ENCODE data around the gene CDCA4. TPM values are rescaled to one million over a fixed set of nuclear protein-coding genes. Genes with fewer than 3 reads are reported as not detected.
A peak's percentile ranks its signal among the peaks of the same experiment; 100 is the strongest.

The CDCA4 gene
- polyA plus RNA-seq, 3 donors from 2014 or later = 14.5 to 18.3 (median 14.6) TPM

- Mint-ChIP-seq H3K27me3 (ENCODE audit: low read depth in 3 of 3) (peaks cover 0 to 2% (median 0%) of the 10 kb centered on the region in 3 donors), H3K27ac (peak overlapping the region in 1 of 6 donors; percentile 34), H3K9me3 (no peaks in the 10 kb centered on the region), H3K4me1 (peaks cover 34 to 42% of the 10 kb centered on the region in 2 donors), H3K36me3 (no peaks in the 10 kb centered on the region), H3K4me3 (no peak overlapping the region)
- DNase-seq = no peak
Observed at GRCh38 chr14:105011312-105011990, 9.4 kb downstream of the CDCA4 start.

- Mint-ChIP-seq H3K36me3 (no peaks in the 10 kb centered on the region), H3K27me3 (ENCODE audit: low read depth in 3 of 3) (peaks cover 0 to 1% (median 0%) of the 10 kb centered on the region in 3 donors), H3K27ac (no peak overlapping the region), H3K4me3 (no peak overlapping the region), H3K4me1 (peaks cover 29 to 36% of the 10 kb centered on the region in 2 donors), H3K9me3 (no peaks in the 10 kb centered on the region)
- DNase-seq = no peak
Observed at GRCh38 chr14:105010891-105011291, 10.0 kb downstream of the CDCA4 start.

- no peak overlapping the region for H3K27ac Mint-ChIP-seq
- peaks cover 21 to 28% of the 10 kb centered on the region in 2 donors for H3K4me1 Mint-ChIP-seq
- no peak overlapping the region for H3K4me3 Mint-ChIP-seq
Observed at GRCh38 chr14:105010106-105010505, 10.8 kb downstream of the CDCA4 start.

GRCh38 chr14:105007593-105008264, 13.2 kb downstream of the CDCA4 start:
- no peaks in the 10 kb centered on the region for H3K36me3 Mint-ChIP-seq
- H3K4me3 Mint-ChIP-seq = no peak overlapping the region
- H3K4me1 Mint-ChIP-seq = peaks cover 0 to 6% of the 10 kb centered on the region in 2 donors
- H3K27me3 Mint-ChIP-seq (ENCODE audit: low read depth in 3 of 3) = peaks cover 0 to 1% (median 0%) of the 10 kb centered on the region in 3 donors
- no peaks in the 10 kb centered on the region for H3K9me3 Mint-ChIP-seq
- no peak for DNase-seq
- no peak overlapping the region for H3K27ac Mint-ChIP-seq

More at GRCh38 chr14:105010106-105010505, 10.8 kb downstream of the CDCA4 start:
- Mint-ChIP-seq H3K36me3 (no peaks in the 10 kb centered on the region), H3K27me3 (ENCODE audit: low read depth in 3 of 3) (no peaks in the 10 kb centered on the region), H3K9me3 (no peaks in the 10 kb centered on the region)
- DNase-seq = no peak

GRCh38 chr14:105006831-105007592, 13.9 kb downstream of the CDCA4 start:
- Mint-ChIP-seq H3K4me1 (peaks cover 0 to 3% of the 10 kb centered on the region in 2 donors), H3K27ac (peak overlapping the region in 1 of 6 donors; percentile 17), H3K4me3 (no peak overlapping the region), H3K36me3 (no peaks in the 10 kb centered on the region), H3K9me3 (no peaks in the 10 kb centered on the region), H3K27me3 (ENCODE audit: low read depth in 3 of 3) (peaks cover 0 to 1% (median 0%) of the 10 kb centered on the region in 3 donors)
- DNase-seq = no peak

GRCh38 chr14:105005929-105006830, 14.7 kb downstream of the CDCA4 start:
- no peaks in the 10 kb centered on the region for H3K36me3 Mint-ChIP-seq
- no peak overlapping the region for H3K4me3 Mint-ChIP-seq
- H3K4me1 Mint-ChIP-seq = no peaks in the 10 kb centered on the region
- peaks cover 0 to 1% (median 0%) of the 10 kb centered on the region in 3 donors for H3K27me3 Mint-ChIP-seq (ENCODE audit: low read depth in 3 of 3)
- no peak overlapping the region for H3K27ac Mint-ChIP-seq
- no peak for DNase-seq
- H3K9me3 Mint-ChIP-seq = no peaks in the 10 kb centered on the region

- H3K27ac Mint-ChIP-seq = no peak overlapping the region
- no peaks in the 10 kb centered on the region for H3K9me3 Mint-ChIP-seq
- H3K4me1 Mint-ChIP-seq = no peaks in the 10 kb centered on the region
- no peak overlapping the region for H3K4me3 Mint-ChIP-seq
- DNase-seq = no peak
- H3K27me3 Mint-ChIP-seq (ENCODE audit: low read depth in 3 of 3) = peaks cover 0 to 1% (median 0%) of the 10 kb centered on the region in 3 donors
- no peaks in the 10 kb centered on the region for H3K36me3 Mint-ChIP-seq
Observed at GRCh38 chr14:105005329-105005928, 15.5 kb downstream of the CDCA4 start.

- H3K4me1 Mint-ChIP-seq = no peaks in the 10 kb centered on the region
- no peak for DNase-seq
- no peaks in the 10 kb centered on the region for H3K36me3 Mint-ChIP-seq
- H3K4me3 Mint-ChIP-seq = no peak overlapping the region
- H3K27me3 Mint-ChIP-seq (ENCODE audit: low read depth in 3 of 3) = no peaks in the 10 kb centered on the region
- H3K27ac Mint-ChIP-seq = no peak overlapping the region
- no peaks in the 10 kb centered on the region for H3K9me3 Mint-ChIP-seq
Observed at GRCh38 chr14:104999361-104999760, 21.5 kb downstream of the CDCA4 start.

- Mint-ChIP-seq H3K4me1 (no peaks in the 10 kb centered on the region), H3K9me3 (no peaks in the 10 kb centered on the region), H3K27ac (no peak overlapping the region), H3K27me3 (ENCODE audit: low read depth in 3 of 3) (no peaks in the 10 kb centered on the region), H3K36me3 (no peaks in the 10 kb centered on the region), H3K4me3 (no peak overlapping the region)
- DNase-seq = no peak
Observed at GRCh38 chr14:104998801-104999200, 22.1 kb downstream of the CDCA4 start.

GRCh38 chr14:104996483-104996882, 24.4 kb downstream of the CDCA4 start:
- no peak for DNase-seq
- Mint-ChIP-seq H3K36me3 (no peaks in the 10 kb centered on the region), H3K4me3 (no peak overlapping the region), H3K4me1 (no peaks in the 10 kb centered on the region), H3K27ac (no peak overlapping the region), H3K9me3 (no peaks in the 10 kb centered on the region), H3K27me3 (ENCODE audit: low read depth in 3 of 3) (peaks cover 0 to 2% (median 0%) of the 10 kb centered on the region in 3 donors)

- H3K9me3 Mint-ChIP-seq = no peaks in the 10 kb centered on the region
- H3K27me3 Mint-ChIP-seq (ENCODE audit: low read depth in 3 of 3) = peaks cover 0 to 2% (median 0%) of the 10 kb centered on the region in 3 donors
- no peaks in the 10 kb centered on the region for H3K4me1 Mint-ChIP-seq
- DNase-seq = no peak
- no peak overlapping the region for H3K27ac Mint-ChIP-seq
- H3K36me3 Mint-ChIP-seq = no peaks in the 10 kb centered on the region
- H3K4me3 Mint-ChIP-seq = no peak overlapping the region
Observed at GRCh38 chr14:104996032-104996431, 24.9 kb downstream of the CDCA4 start.

GRCh38 chr14:104994978-104995377, 25.9 kb downstream of the CDCA4 start:
- DNase-seq = no peak
- Mint-ChIP-seq H3K27me3 (ENCODE audit: low read depth in 3 of 3) (peaks cover 0 to 2% (median 2%) of the 10 kb centered on the region in 3 donors), H3K9me3 (no peaks in the 10 kb centered on the region), H3K4me3 (no peak overlapping the region), H3K27ac (no peak overlapping the region), H3K36me3 (no peaks in the 10 kb centered on the region), H3K4me1 (no peaks in the 10 kb centered on the region)

All from immature natural killer cell (primary cell).